Daoy (cell line): Measurements from ENCODE around the gene TSACC. TPM values are rescaled to one million over a fixed set of nuclear protein-coding genes. Genes with fewer than 3 reads are reported as not detected.
"Not testable (repeated sequence)": the region's sequence is repeated elsewhere in the genome, so short reads cannot be mapped to it uniquely, and the experiment has no call there.

Experiments
- DNase-seq: peaks from one replicate; pipeline ENCODE4 v3.0.0-alpha.2; 2015; ENCODE audit warnings: low read depth
- total RNA-seq: library from RNA; depleted of rRNA; stranded (reverse); fragments of >200 nt; shearing (Covaris generic); gene quantifications from 2 replicates; pipeline ENCODE4 v1.2.3, GENCODE V29; 2014

Gene TSACC
- total RNA-seq, 1 experiment from 2014 or later, result 2.4 TPM

- DNase-seq, result no peak
Observed at GRCh38 chr1:156346636-156347035, 8.3 kb downstream of the TSACC start.

- no peak for DNase-seq
Observed at GRCh38 chr1:156347331-156347730, 9.0 kb downstream of the TSACC start.

GRCh38 chr1:156352481-156352880 lies 14.2 kb downstream of the TSACC start:
- DNase-seq, result not testable (repeated sequence)

- DNase-seq, result no peak
Observed at GRCh38 chr1:156356262-156356874, 18.0 kb downstream of the TSACC start.

- peak; percentile 71 for DNase-seq
Observed at GRCh38 chr1:156356875-156357534, 18.7 kb downstream of the TSACC start.

GRCh38 chr1:156357977-156358376 lies 19.7 kb downstream of the TSACC start:
- DNase-seq, result no peak

GRCh38 chr1:156358641-156359040 lies 20.3 kb downstream of the TSACC start:
- DNase-seq, result no peak

GRCh38 chr1:156359249-156359648 lies 20.9 kb downstream of the TSACC start:
- no peak for DNase-seq

- DNase-seq, result peak; percentile 34
Observed at GRCh38 chr1:156359973-156360372, 21.6 kb downstream of the TSACC start.

GRCh38 chr1:156360534-156360933 lies 22.2 kb downstream of the TSACC start:
- DNase-seq, result no peak

- DNase-seq, result no peak
Observed at GRCh38 chr1:156365754-156366153, 27.4 kb downstream of the TSACC start.

GRCh38 chr1:156366378-156367166 lies 28.2 kb downstream of the TSACC start:
- DNase-seq, result no peak

GRCh38 chr1:156367383-156368156 lies 29.2 kb downstream of the TSACC start:
- DNase-seq, result no peak

GRCh38 chr1:156368157-156368658 lies 29.9 kb downstream of the TSACC start:
- DNase-seq, result no peak

GRCh38 chr1:156368889-156369684 lies 30.8 kb downstream of the TSACC start, which contains the start of gene RHBG:
Gene RHBG, plus strand, starts transcription at chr1:156369211. Its CDS starts 39 bp downstream, at chr1:156369250.
- DNase-seq, result peak; percentile 33

GRCh38 chr1:156369685-156370286 lies 31.5 kb downstream of the TSACC start:
- DNase-seq, result not testable (repeated sequence)

GRCh38 chr1:156371553-156372264 lies 33.4 kb downstream of the TSACC start:
- DNase-seq, result peak; percentile 57

GRCh38 chr1:156372265-156372586 lies 33.9 kb downstream of the TSACC start:
- DNase-seq, result no peak

- no peak for DNase-seq
Observed at GRCh38 chr1:156372876-156373275, 34.5 kb downstream of the TSACC start.

GRCh38 chr1:156373546-156373945 lies 35.2 kb downstream of the TSACC start:
- no peak for DNase-seq
